UCSD-AML1 (cell line): ENCODE measurements around the gene SLC35E3.
"Not testable (repeated sequence)": the region's sequence is repeated elsewhere in the genome, so short reads cannot be mapped to it uniquely, and the experiment has no call there.

Experiments
- DNase-seq: peaks from one replicate; lab custom pipeline; 2025; ENCODE audit not compliant: unreplicated experiment; lab: John Stamatoyannopoulos, UW

The SLC35E3 gene

DNA sequence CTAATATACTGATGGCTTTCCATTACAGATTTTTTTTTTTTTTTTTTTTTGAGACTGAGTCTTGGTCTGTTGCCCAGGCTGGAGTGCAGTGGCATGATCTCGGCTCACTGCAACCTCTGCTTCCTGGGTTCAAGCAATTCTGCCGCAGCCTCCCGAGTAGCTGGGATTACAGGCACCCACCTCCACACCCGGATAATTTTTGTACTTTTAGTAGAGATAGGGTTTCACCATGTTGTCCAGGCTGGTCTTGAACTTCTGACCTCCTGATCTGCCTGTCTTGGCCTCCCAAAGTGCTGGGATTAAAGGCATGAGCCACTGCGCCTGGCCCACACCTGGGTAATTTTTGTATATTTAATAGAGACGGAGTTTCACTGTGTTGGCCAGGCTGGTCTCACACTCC, 65.6 kb downstream of the SLC35E3 start:
- not testable (repeated sequence) for DNase-seq

DNA sequence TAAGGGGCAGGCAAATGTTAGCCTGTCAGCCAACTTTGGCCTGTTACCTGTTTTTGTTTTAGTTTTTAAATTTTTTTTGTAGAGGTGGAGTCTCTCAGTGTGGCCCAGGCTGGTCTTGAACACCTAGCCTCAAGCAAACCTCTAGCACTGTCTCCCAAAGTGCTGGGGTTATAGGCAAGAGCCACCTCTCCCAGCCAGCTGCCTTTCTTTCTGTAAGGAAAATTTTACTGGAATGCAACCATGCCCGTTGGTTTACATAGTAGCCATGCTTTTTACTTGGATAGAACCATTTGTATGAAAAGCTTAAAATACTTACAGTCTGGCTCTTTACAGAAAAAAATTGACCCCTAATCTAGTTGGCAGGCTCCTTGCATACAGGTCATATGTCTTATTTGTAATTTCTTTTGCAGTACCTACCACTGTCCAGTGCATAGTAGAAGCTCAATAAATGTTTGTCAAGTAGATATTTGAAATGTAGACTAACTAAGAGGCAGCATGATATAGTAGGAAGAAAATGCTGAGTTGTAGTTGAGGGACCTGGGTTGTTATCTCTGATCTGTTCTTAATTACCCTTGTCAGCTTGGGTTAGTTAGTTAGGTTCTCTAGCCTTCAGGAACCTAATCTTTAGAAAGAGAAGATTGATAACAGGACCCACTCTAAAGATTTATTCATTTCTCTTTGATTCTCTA, 66.7 kb downstream of the SLC35E3 start:
- DNase-seq: no peak

DNA sequence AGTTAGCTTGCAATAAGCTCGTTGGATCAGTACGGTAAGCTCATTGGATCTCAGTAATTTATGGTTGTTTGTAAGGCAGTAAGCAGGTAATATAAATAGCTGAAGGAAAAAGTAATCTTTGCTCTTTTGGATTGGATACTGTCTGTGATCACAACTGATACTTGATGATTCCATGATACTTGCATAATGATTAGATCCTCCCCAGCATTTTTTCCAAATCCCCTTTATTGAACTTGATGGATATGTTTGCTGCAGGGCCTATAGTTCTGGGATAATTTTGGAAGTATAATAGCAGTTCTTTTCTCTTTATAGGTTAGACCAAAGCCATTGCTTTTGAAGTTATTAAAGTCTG, 67.2 kb downstream of the SLC35E3 start:
- DNase-seq: no peak

DNA sequence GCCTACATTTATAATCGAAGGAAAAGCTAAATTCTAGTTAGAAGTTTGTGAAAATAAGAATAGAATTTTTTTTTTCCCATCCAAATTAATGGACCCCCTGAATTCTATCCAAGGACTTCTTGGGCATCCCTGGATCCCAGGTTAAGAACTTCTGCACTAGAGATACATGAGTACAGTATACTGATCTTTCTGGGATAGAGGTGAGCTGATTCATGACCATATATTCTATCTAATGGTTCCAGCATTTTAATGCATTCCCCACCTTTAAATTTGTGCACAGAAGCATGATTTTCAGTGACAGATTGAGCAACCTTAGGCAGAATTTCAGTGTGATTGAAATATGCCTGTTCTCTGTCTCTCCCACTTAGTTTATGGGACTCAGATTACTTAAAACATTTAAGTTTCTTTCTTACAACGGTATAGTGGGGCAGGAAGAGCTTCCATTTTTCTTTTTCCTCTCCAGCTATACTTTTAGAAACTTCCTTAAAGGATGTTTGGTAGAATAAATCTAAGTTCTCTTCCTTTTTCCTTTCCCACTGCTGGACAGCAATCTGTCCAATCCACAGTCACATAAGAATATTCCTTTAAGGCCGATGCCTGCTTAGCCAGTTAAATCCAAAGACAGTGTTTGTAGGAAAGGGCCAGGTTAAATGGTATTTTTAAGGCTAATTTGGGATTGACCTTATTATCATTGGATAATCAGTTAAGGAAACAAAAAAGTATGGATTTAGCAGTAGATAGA, 68.7 kb downstream of the SLC35E3 start:
- DNase-seq: no peak

DNA sequence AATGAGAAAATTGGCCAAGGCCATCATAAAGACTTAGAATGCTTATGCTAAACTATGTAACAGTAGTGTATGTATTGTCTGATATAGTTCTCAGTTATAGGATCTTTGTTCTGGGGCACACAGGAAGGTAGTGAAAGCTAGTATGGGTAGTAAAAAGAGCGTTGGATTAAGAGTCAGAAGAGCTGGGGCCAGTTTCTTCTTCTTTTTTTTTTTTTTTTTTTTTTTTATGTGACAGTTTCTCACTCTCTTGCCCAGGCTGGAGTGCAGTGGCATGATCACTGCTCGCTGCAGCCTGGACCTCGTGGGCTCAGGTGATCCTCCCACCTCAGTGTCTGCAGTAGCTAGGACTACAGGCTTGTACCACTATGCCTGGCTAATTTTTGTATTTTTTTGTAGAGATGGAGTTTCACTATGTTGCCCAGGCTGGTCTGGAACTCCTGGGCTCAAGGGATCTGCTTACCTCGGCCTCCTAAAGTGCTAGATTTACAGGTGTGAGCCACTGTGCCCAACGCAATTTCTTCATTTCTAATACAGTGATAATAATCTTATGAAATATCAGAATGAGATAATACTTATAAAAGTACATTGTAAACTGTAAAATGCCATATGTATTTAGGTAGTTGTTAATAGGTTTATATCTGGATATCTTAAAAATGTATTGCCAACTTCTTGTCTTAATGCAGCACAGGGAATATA, 69.4 kb downstream of the SLC35E3 start:
- DNase-seq: no peak

DNA sequence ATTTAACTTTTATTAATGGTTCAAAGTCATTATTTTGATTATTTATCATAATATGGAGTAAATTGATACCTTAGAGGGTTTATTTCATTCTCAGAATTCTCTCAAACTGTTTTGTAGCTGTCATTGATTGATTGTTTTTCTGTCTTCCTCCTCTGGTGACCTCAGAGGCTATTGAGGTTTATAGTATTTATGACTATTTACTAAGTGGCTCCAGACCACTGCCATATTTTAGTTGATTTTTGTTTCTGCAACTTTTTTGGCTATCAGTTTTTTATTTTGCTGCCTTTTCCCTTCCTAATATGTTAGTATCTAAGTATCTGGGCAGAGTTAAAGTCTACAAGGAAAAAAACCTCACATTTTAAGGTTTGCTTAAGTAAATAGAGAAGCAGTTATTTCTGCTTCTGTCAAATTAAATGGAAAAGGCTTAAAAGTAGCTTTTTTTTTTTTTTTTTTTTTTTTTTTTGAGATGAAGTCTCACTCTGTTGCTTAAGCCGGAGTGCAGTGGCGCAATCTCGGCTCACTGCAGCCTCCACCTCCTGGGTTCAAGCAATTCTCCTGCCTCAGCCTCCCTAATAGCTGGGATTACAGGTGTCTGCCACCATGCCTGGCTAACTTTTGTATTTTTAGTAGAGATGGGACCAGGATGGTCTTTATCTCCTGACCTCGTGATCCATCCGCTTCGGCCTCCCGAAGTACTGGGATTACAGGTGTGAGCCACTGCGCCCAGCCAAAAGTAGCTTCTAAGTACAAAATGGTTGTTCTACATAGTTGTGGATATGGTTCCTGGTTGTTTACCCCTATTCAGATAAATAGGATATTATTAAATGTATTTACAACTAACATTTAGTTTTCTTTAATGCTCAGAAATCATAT, 70.2 kb downstream of the SLC35E3 start:
- no peak for DNase-seq

DNA sequence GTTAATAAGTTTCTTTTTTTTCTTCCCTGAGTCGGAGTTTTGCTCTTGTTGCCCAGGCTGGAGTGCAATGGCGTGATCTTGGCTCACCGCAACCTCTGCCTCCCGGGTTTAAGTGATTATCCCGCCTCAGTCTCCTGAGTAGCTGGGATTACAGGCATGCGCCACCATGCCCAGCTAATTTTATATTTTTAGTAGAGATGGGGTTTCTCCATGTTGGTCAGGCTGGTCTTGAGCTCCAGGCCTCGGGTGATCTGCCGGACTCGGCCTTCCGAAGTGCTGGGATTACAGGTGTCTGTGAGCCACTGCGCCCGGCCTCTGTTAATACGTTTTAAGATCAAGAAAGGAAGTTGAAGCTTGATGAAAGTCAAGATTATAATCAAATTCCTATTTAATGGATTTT, 73.5 kb downstream of the SLC35E3 start:
- DNase-seq: not testable (repeated sequence)

DNA sequence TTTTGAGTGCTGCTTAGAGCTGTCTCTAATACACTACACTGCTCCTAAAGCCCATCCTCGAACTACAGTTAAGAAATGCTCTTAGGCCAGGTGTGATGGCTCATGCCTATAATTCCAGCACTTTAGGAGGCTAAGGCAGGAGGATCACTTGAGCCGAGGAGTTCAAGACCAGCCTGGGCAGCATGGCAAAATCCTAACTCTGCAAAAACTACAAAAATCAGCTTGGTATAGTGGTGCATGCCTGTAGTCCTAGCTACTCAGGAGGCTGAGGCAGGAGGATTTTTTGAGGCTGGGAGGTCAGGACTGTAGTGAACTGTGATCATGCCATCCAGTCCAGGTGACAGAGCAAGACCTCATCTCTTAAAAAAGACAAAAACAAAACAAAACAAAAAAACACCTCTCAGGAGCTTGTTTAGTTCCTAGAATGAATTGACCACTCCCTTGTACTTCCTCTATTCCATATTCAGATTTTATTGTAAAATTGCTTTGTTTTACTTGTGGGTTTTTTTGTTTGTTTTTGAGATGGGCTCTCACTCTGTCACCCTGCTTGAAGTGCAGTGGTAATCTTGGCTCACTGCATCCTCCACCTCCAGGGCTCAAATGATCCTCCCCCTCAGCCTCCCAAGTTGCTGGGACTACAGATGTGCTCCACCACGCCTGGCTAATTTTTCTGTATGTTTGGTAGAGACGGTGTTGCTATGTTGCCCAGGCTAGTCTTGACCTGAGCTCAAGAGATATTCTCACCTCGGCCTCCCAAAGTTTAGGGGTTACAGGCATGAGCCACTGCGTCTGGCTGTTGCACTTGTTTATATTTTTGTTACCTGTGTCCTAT, 75.6 kb downstream of the SLC35E3 start:
- no peak for DNase-seq

DNA sequence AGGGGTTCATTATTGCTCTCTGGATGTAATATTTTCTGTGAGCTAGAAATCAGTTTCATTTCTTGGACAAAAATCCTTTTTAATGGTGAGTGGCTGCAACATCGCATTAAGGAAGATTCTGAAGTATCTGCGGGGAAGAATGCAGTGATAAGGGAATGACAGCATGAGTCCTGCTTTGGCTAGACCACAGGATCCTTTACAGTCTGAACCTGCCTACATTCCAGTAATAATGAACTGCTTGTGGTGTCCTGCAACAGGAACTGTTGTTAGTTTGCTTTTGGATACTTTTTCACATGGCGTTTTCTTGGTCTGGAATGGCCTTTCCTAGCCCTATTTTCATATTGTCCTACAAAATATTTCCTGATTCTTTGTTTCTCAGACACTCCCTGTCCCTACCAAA, 77.7 kb downstream of the SLC35E3 start:
- DNase-seq: no peak

DNA sequence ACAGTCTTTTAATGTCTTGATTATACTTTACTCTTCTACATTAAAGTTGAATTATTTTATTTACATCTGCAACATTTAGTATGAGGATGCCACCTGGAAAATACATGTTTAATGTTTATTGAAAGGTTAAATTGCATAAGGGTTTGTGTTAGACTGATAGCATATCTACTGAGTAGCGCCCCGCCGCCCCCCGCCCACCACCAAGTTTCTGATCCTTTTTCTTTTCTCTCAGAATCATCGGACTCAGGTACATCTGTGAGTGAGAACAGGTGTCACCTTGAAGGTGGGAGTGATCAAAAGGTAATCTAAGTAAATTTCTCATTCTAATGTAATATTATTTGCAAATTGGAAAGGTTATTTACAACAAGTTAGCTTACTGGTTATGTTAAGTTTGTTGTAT, 78.2 kb downstream of the SLC35E3 start:
- DNase-seq: no peak

DNA sequence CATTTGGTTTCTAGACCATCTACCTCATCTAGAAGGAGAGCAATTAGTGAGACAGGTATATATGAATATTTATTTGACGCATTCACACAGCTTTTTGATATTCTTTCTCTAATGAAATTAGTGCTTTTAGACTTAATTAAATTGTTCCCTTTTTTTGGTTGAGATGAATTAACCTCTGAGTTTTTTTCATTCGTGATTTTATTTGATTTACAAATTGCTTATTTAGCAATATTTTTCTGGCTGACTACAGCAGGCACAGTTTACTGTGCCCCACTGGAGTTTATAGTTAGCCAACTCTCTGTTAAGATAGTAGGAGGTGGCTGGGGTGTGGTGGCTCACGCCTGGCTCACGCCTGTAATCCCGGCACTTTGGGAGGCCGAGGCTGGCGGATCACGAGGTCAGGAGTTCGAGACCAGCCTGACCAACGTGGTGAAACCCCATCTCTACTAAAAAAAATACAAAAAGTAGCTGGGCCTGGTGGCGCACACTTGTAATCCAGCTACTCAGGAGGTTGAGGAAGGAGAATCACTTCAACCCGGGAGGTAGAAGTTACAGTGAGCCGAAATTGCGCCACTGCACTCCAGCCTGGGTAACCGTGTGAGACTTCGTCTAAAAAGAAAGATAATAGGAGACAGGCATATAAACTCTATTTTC, 78.7 kb downstream of the SLC35E3 start:
- DNase-seq: no peak

DNA sequence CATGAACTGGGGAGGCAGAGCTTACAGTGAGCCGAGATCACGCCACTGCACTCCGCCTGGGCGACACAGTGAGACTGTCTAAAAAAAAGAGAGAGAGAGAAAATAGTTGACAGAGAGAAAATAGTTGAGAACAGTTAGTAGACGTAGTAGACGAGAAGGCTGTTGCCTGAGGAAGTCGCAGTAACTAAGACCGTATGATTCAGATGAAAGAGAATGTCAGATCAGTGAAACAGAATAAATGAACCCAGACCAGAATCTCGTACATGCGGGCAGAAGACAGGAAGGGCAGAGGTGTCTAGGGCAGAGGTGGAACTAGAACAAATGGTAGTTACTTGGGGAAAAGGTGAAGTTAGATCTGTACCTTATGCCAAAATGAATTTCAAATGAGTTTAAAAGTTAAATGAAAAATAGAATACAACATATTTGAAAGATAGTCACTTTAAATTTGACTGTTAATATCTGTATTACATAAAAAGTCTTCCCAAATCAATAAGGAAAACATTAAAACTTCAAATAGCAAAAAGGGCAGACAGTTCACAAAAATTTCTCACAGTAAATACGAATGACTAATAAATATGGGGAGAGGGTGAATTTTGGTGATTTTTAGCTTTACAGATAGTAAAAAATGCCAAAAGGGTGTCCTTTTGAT, 79.7 kb downstream of the SLC35E3 start:
- DNase-seq: no peak

DNA sequence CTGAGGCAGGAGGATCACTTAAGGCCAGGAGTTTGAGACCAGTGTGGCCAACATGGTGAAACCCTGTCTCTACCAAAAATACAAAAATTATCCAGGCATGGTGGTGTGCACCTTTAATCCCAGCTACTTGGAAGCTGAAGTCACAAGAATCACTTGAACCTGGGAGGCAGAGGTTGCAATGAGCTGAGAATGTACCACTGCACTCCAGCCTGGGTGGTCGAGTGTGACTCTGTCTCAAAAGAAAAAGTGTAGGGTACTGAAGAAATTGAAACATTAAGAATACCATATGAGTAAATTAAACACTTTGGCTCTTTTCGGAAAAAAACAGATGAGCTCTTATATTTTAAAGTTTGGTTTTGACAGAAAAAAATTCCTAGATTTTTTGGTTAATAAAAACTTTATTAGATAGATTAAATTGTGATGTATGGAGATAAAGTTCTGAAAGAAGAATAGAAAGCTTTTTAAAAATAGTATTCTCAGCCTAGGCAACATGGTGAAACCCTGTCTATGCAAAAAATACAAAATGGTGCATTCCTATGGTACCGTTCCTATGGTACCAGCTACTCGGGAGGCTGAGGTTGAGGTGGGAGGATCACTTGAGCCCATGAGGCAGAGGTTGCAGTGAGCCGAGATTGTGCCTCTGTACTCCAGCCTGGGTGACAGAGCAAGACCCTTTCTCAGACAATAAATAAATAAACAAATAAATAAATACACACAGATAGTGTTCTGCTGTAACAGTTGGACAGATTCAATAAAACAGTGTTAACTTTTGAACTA, 82.1 kb downstream of the SLC35E3 start:
- no peak for DNase-seq

DNA sequence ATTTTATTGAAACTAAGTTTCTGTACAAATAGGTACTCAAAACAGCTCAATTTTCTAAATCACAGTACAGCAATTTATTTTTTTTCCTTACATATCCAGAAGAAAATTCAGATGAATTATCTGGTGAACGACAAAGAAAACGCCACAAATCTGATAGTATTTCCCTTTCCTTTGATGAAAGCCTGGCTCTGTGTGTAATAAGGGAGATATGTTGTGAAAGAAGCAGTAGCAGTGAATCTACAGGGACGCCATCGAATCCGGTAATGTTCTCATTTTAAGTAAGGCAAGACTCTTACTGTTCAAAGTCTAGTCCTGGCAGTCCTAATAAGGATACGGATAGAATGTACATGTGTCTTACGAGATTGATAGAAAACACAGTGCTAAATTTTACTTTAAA, 82.7 kb downstream of the SLC35E3 start:
- no peak for DNase-seq
